Lower lobe of right lung (tissue), 2 donors: ENCODE data around the gene GJC1. TPM values are rescaled to one million over a fixed set of nuclear protein-coding genes. Genes with fewer than 3 reads are reported as not detected.

Experiments used
- ATAC-seq, 2 donors: fragments of 200-7000 bp; cut with Tn5 transposase; one replicate each; pipeline ENCODE4 v1.9.1; 2020 to 2022; ENCODE audit warnings: mild to moderate bottlenecking in 2 of 2, moderate library complexity in 2 of 2
- DNase-seq: peaks from one replicate; pipeline ENCODE4 v3.0.0-alpha.2; 2020
- H3K27ac ChIP-seq: fragments of 200-600 bp; one replicate; pipeline ENCODE4 v1.8.0; 2022
- H3K27me3 ChIP-seq: fragments of 200-600 bp; one replicate; pipeline ENCODE4 v1.8.0; 2022; ENCODE audit warnings: low read depth
- H3K36me3 ChIP-seq: fragments of 200-600 bp; one replicate; pipeline ENCODE4 v1.8.0; 2022; ENCODE audit warnings: mild to moderate bottlenecking
- H3K4me1 ChIP-seq: fragments of 200-600 bp; one replicate; pipeline ENCODE4 v1.8.0; 2022
- H3K4me3 ChIP-seq: fragments of 200-600 bp; one replicate; pipeline ENCODE4 v1.8.0; 2022; ENCODE audit warnings: mild to moderate bottlenecking
- H3K9me3 ChIP-seq: fragments of 200-600 bp; one replicate; pipeline ENCODE4 v1.8.0; 2022
- CTCF ChIP-seq: fragments of 200-600 bp; IDR thresholded peaks from one replicate; pipeline ENCODE4 v1.8.0; 2022; ENCODE audit warnings: antibody characterized with exemption, mild to moderate bottlenecking
- intact Hi-C: fragments of 100-400 bp; cut with DNase I; formaldehyde crosslinking; loops from one replicate; pipeline ENCODE4 v1.11.0; 2022
- total RNA-seq: library from RNA; stranded (reverse); fragmentation: NEBNext Ultra II Directional; extraction: Animal tissue kit (Norgen Biotek cat#: 25700); gene quantifications from one replicate; pipeline ENCODE4 v1.2.1, GENCODE V29; 2021
- donor health status: DM: no; HTN: yes; CAD: no; lungs with severe emphysema.

GJC1 gene
- total RNA-seq, 1 donor from 2014 or later, result 18.4 TPM

- DNase-seq, result no peak
- Histone ChIP-seq H3K9me3 (no peaks in the 10 kb centered on the region), H3K4me1 (no peaks in the 10 kb centered on the region), H3K27ac (no peak overlapping the region), H3K36me3 (no peaks in the 10 kb centered on the region), H3K27me3 (peaks cover 37% of the 10 kb centered on the region), H3K4me3 (no peak overlapping the region)
- TF ChIP-seq CTCF, result no peak
- ATAC-seq, result no peak
- intact Hi-C loops, result no loop called here
Observed at GRCh38 chr17:44767493-44767892, 62.6 kb downstream of the GJC1 start.

- no peak overlapping the region for H3K4me3 ChIP-seq
- no peak for TF ChIP-seq CTCF
- peaks cover 31% of the 10 kb centered on the region for H3K27me3 ChIP-seq
- H3K4me1 ChIP-seq, result no peaks in the 10 kb centered on the region
- DNase-seq (no peak), ATAC-seq (no peak)
- H3K9me3 ChIP-seq, result no peaks in the 10 kb centered on the region
- H3K36me3 ChIP-seq, result no peaks in the 10 kb centered on the region
- intact Hi-C loops, result no loop called here
- H3K27ac ChIP-seq, result no peak overlapping the region
Observed at GRCh38 chr17:44766409-44767038, 63.6 kb downstream of the GJC1 start.

GRCh38 chr17:44765965-44766364 is 64.1 kb downstream of the GJC1 start:
- Histone ChIP-seq H3K27ac (no peak overlapping the region), H3K9me3 (no peaks in the 10 kb centered on the region), H3K27me3 (peaks cover 33% of the 10 kb centered on the region), H3K4me1 (no peaks in the 10 kb centered on the region), H3K4me3 (no peak overlapping the region), H3K36me3 (no peaks in the 10 kb centered on the region)
- intact Hi-C loops, result no loop called here
- DNase-seq, result no peak
- no peak for TF ChIP-seq CTCF
- no peak for ATAC-seq

GRCh38 chr17:44763170-44763569 is 66.9 kb downstream of the GJC1 start:
- H3K4me1 ChIP-seq, result peaks cover 14% of the 10 kb centered on the region
- no peak overlapping the region for H3K27ac ChIP-seq
- TF ChIP-seq CTCF, result no peak
- no peaks in the 10 kb centered on the region for H3K9me3 ChIP-seq
- H3K27me3 ChIP-seq, result peaks cover 43% of the 10 kb centered on the region
- H3K4me3 ChIP-seq, result no peak overlapping the region
- ATAC-seq (no peak), DNase-seq (no peak)
- intact Hi-C loops, result no loop called here
- no peaks in the 10 kb centered on the region for H3K36me3 ChIP-seq

- no peak overlapping the region for H3K4me3 ChIP-seq
- intact Hi-C loops, result no loop called here
- H3K36me3 ChIP-seq, result no peaks in the 10 kb centered on the region
- H3K4me1 ChIP-seq, result peaks cover 14% of the 10 kb centered on the region
- no peak for ATAC-seq
- no peak for DNase-seq
- H3K9me3 ChIP-seq, result no peaks in the 10 kb centered on the region
- peaks cover 49% of the 10 kb centered on the region for H3K27me3 ChIP-seq
- no peak overlapping the region for H3K27ac ChIP-seq
- TF ChIP-seq CTCF, result no peak
Observed at GRCh38 chr17:44761932-44762810, 67.9 kb downstream of the GJC1 start.
